Loucy (cell line): ENCODE measurements around the gene GRB10.

ENCODE experiments used
- H2AFZ ChIP-seq: fragments of 200-600 bp; sonication (generic); 2 replicates; pipeline ENCODE4 v1.6.0; 2016; ENCODE audit warnings: antibody characterized with exemption, mild to moderate bottlenecking, low read length, moderate library complexity
- H3F3A ChIP-seq: fragments of 200-600 bp; 2 replicates; pipeline ENCODE4 v1.6.0; 2016; ENCODE audit warnings: antibody characterized with exemption, low read depth, mild to moderate bottlenecking
- H3K27me3 ChIP-seq: fragments of 200-600 bp; sonication (generic); 2 replicates; pipeline ENCODE4 v1.6.1; 2014; ENCODE audit warnings: low read length, mild to moderate bottlenecking; ENCODE audit not compliant: insufficient read depth, poor library complexity, severe bottlenecking
- H3K36me3 ChIP-seq: fragments of 200-600 bp; sonication (generic); 2 replicates; pipeline ENCODE4 v1.6.1; 2016; ENCODE audit warnings: low read length; ENCODE audit not compliant: insufficient read depth
- H3K4me1 ChIP-seq: fragments of 200-600 bp; sonication (generic); 2 replicates; pipeline ENCODE4 v1.5.1; 2014; ENCODE audit warnings: low read length, mild to moderate bottlenecking; ENCODE audit not compliant: insufficient read depth, poor library complexity, severe bottlenecking
- H3K4me2 ChIP-seq: fragments of 200-600 bp; sonication (generic); 2 replicates; pipeline ENCODE4 v1.6.0; 2014; ENCODE audit warnings: antibody characterized with exemption, low read length, low read depth, mild to moderate bottlenecking; ENCODE audit not compliant: poor library complexity, severe bottlenecking
- H3K4me3 ChIP-seq: fragments of 200-600 bp; sonication (generic); 2 replicates; pipeline ENCODE4 v1.5.1; 2014; ENCODE audit warnings: low read length, mild to moderate bottlenecking, mixed read lengths; ENCODE audit not compliant: poor library complexity, severe bottlenecking
- H3K79me2 ChIP-seq: fragments of 200-600 bp; sonication (generic); 2 replicates; pipeline ENCODE4 v1.6.1; 2014; ENCODE audit warnings: low read length; ENCODE audit not compliant: insufficient read depth
- H3K9ac ChIP-seq: fragments of 200-600 bp; sonication (generic); 2 replicates; pipeline ENCODE4 v1.6.0; 2014; ENCODE audit warnings: mild to moderate bottlenecking, low read depth, low read length, moderate library complexity; ENCODE audit not compliant: poor library complexity, severe bottlenecking
- H3K9me2 ChIP-seq: fragments of 200-600 bp; sonication (generic); replicated peaks from 2 replicates; pipeline ENCODE4 v1.6.1; 2016; ENCODE audit warnings: low read depth, low read length, mixed read lengths
- H3K9me3 ChIP-seq: fragments of 200-600 bp; sonication (generic); 2 replicates; pipeline ENCODE4 v1.6.1; 2014; ENCODE audit warnings: mild to moderate bottlenecking, antibody characterized with exemption, low read length, low read depth; ENCODE audit not compliant: insufficient read depth
- H4K20me1 ChIP-seq: fragments of 200-600 bp; sonication (generic); 2 replicates; pipeline ENCODE4 v1.6.0; 2014; ENCODE audit warnings: antibody characterized with exemption, low read length, mild to moderate bottlenecking; ENCODE audit not compliant: insufficient read depth, poor library complexity, severe bottlenecking
- EZH2phosphoT487 ChIP-seq: fragments of 200-600 bp; IDR thresholded peaks from 2 replicates; pipeline ENCODE4 v1.6.1; 2018; ENCODE audit warnings: antibody characterized with exemption, mild to moderate bottlenecking, moderate library complexity, borderline replicate concordance
- TF ChIP-seq, protein P1 (sequence below): fragments of 200-600 bp; sonication (generic); conservative IDR thresholded peaks from 2 replicates; pipeline ENCODE4 v1.5.1; 2014; ENCODE audit warnings: mild to moderate bottlenecking, antibody characterized with exemption, low read length

GRB10 gene

DNA sequence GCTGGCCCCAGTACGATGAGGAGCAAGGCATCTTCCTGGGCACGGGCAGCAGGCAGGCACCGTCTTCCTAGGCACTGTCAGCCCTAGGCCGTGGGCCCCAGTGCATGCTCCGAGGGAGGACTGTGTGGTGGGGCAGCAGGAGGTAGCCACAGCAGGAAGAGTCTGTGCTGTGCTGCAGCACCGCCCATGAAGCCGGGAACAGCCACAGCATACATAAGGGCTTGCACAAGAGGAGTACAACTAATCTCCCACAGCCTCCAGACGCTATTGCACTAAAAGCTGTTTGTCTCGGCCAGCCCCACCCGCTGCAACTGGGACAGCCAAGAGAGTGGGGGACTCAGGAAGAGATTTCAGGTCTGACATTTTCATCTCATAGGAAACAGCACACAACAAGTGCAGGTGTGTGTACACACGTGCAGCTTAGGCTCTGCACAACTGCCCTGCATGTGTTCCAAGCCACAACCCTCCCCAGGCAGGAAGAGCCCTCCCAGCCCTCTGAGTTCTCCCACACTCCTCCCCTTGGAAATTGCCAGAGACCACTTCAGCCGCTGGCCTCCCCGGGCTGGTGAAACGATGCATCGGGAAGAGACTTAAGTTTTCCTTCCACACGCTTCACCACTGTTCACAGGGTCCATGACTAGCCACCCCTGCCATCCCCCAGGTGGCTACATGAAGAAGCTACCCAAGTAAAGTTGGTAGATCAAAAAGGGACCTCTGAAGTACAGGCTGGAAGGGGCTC, 129.4 kb downstream of the GRB10 start:
- Histone ChIP-seq H3K9ac (no peak overlapping the region), H4K20me1 (no peaks in the 10 kb centered on the region), H3K36me3 (no peaks in the 10 kb centered on the region), H2AFZ (no peak overlapping the region), H3K9me2 (no peaks in the 10 kb centered on the region), H3F3A (no peaks in the 10 kb centered on the region), H3K27me3 (no peaks in the 10 kb centered on the region), H3K79me2 (no peaks in the 10 kb centered on the region), H3K4me2 (no peak overlapping the region), H3K9me3 (no peaks in the 10 kb centered on the region), H3K4me1 (no peaks in the 10 kb centered on the region), H3K4me3 (no peak overlapping the region)
- TF ChIP-seq, protein P1, sequence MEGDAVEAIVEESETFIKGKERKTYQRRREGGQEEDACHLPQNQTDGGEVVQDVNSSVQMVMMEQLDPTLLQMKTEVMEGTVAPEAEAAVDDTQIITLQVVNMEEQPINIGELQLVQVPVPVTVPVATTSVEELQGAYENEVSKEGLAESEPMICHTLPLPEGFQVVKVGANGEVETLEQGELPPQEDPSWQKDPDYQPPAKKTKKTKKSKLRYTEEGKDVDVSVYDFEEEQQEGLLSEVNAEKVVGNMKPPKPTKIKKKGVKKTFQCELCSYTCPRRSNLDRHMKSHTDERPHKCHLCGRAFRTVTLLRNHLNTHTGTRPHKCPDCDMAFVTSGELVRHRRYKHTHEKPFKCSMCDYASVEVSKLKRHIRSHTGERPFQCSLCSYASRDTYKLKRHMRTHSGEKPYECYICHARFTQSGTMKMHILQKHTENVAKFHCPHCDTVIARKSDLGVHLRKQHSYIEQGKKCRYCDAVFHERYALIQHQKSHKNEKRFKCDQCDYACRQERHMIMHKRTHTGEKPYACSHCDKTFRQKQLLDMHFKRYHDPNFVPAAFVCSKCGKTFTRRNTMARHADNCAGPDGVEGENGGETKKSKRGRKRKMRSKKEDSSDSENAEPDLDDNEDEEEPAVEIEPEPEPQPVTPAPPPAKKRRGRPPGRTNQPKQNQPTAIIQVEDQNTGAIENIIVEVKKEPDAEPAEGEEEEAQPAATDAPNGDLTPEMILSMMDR: no peak
- TF ChIP-seq EZH2phosphoT487: no peak

DNA sequence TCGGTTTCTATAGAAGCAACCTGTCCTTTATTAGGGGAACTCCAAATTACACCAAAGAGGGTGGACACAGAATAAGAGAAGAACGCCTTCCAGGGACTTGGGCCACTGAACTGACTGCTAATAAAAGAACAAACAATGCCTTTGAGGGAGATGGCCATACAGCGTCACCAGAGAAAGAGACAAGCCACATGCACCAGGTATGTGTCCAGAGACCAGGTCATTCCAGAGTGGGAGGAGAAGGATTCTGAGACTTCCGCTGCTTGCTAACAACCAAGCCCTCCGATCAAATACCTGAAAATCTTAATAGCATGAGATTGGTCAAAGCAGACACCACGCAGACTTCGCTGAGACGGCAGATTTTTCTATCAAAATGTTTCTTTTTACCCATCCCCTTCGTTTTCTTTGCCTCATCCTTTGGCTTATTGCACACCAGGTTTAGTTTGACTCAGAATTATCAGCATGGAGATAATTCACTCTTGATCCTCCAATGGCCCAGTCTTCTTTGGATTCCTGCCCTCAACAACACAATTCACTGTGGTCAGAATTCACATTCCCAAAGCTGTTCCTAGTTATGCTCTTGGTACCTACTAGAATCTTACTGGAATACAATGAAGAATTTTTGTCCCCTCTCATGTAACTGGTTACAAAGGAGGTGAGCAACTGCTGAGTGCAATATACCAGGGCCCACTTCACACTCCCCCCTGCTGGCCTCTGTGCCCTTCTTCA, 130.1 kb downstream of the GRB10 start:
- Histone ChIP-seq H3K9me3 (no peaks in the 10 kb centered on the region), H3K9ac (no peak overlapping the region), H3K9me2 (no peaks in the 10 kb centered on the region), H3K79me2 (no peaks in the 10 kb centered on the region), H3K4me3 (no peak overlapping the region), H3K4me2 (no peak overlapping the region), H2AFZ (no peak overlapping the region), H3K36me3 (no peaks in the 10 kb centered on the region), H3K4me1 (no peaks in the 10 kb centered on the region), H3F3A (no peaks in the 10 kb centered on the region), H4K20me1 (no peaks in the 10 kb centered on the region), H3K27me3 (no peaks in the 10 kb centered on the region)
- TF ChIP-seq EZH2phosphoT487: no peak
- TF ChIP-seq, protein P1: no peak

DNA sequence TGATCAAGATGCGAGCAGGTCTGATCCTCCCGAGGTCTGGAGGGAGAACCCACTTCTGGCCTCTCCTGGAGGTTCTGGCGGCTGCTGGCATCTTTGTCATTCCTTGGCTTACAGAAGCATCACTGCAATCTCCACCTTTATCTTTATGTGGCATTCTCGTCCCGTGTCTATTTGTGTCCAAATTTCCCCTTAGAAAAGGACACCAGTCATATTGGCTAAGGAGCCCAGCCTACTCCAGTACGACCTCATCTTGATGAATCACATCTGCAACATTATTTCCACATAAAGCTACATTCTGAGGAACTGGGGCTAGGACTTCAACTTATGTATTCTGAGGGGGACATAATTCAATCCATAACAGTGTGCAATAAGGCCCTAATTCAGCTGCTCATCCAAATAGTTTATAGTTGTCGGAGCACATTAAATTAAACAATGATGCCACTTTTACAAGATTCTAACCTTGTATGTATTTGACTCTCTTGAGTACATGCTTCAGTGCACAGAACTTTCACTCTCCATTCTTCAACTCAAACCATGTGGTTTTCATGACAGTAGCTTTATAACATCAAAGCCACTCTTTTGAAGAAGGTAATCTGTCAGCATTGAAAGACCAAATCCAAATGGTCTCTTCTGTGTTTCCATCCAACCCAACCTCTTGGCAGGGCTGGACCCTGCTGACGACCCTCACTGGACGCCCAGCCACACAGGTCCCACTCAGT, 131.3 kb downstream of the GRB10 start:
- H2AFZ ChIP-seq: no peak overlapping the region
- no peaks in the 10 kb centered on the region for H3K79me2 ChIP-seq
- H3K27me3 ChIP-seq: no peaks in the 10 kb centered on the region
- no peaks in the 10 kb centered on the region for H3K4me1 ChIP-seq
- H3K9ac ChIP-seq: no peak overlapping the region
- no peaks in the 10 kb centered on the region for H3K9me2 ChIP-seq
- H3K4me3 ChIP-seq: no peak overlapping the region
- H4K20me1 ChIP-seq: no peaks in the 10 kb centered on the region
- H3K36me3 ChIP-seq: no peaks in the 10 kb centered on the region
- TF ChIP-seq EZH2phosphoT487: no peak
- TF ChIP-seq, protein P1: no peak
- H3K4me2 ChIP-seq: no peak overlapping the region
- H3K9me3 ChIP-seq: no peaks in the 10 kb centered on the region
- no peaks in the 10 kb centered on the region for H3F3A ChIP-seq
